ENCODE data around the gene EZH1. TPM values are rescaled to one million over a fixed set of nuclear protein-coding genes. Genes with fewer than 3 reads are reported as not detected.
A peak's percentile ranks its signal among the peaks of the same experiment; 100 is the strongest.
"Not testable (repeated sequence)": the region's sequence is repeated elsewhere in the genome, so short reads cannot be mapped to it uniquely, and the experiment has no call there.

EZH1 gene
- polyA plus RNA-seq, 1 experiment, result 26.3 TPM

DNA sequence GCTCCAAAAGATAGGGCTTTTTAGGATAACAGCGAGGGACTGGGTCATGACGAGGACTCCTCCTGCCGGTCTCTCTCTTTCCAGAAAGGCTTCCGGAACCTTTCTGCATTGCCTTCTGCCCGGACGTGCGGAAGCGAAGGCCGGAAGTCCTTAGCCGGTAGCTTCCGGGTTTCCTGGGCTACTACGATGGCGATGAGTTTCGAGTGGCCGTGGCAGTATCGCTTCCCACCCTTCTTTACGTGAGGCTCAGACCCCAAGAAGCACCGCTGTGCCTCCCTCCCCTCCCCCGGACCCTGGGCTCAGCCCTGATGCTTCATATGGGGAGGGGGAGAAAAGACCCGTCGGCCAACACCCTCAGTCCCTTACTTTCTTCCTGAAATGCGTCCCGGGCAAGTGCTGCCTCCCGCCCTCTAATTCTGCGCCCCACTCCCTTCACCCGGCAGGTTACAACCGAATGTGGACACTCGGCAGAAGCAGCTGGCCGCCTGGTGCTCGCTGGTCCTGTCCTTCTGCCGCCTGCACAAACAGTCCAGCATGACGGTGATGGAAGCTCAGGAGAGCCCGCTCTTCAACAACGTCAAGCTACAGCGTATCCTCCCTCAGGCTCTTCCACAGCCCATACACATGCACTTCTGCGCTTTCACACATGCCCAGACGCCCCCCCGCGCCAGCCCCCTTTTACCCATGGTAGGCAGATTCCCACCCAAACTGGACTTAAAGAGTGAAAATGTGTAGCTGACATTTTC is 28.6 kb upstream of the EZH1 start, which contains the start of gene VPS25:
VPS25 (plus strand) TSS at position 160 of the 746 bp plus-strand sequence; CDS start at position 187, 27 bp downstream.
- POLR2A ChIA-PET, result interaction anchor here (0.5 to 1.5 kb wide), 12 partner anchors 10 to 195 kb away, joined by 3 to 7 read pairs (median 4); partner anchors contain the start of genes BECN1, CNTD1 and RAMP2
- Histone ChIP-seq H3K27me3 (ENCODE audit: control insufficient read depth, insufficient read depth, low read length) (no peaks in the 10 kb centered on the region), H3K27ac (ENCODE audit: low read depth, low read length) (peak within 1 kb of the TSS; percentile 85), H3K4me3 (ENCODE audit: low read depth, low read length) (peak within 1 kb of the TSS; percentile 97), H3K9me3 (ENCODE audit: control insufficient read depth, insufficient read depth, low read length) (no peaks in the 10 kb centered on the region)
- TF ChIP-seq, protein P1, sequence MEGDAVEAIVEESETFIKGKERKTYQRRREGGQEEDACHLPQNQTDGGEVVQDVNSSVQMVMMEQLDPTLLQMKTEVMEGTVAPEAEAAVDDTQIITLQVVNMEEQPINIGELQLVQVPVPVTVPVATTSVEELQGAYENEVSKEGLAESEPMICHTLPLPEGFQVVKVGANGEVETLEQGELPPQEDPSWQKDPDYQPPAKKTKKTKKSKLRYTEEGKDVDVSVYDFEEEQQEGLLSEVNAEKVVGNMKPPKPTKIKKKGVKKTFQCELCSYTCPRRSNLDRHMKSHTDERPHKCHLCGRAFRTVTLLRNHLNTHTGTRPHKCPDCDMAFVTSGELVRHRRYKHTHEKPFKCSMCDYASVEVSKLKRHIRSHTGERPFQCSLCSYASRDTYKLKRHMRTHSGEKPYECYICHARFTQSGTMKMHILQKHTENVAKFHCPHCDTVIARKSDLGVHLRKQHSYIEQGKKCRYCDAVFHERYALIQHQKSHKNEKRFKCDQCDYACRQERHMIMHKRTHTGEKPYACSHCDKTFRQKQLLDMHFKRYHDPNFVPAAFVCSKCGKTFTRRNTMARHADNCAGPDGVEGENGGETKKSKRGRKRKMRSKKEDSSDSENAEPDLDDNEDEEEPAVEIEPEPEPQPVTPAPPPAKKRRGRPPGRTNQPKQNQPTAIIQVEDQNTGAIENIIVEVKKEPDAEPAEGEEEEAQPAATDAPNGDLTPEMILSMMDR (IDR thresholded peaks at IDR 0.05; ENCODE audit: low read depth, low read length), result peak; percentile 30
- CTCF ChIA-PET, result interaction anchor here (1.4 to 3.3 kb wide), 5 partner anchors 10 to 195 kb away, joined by 3 to 39 read pairs (median 5); partner anchors contain the start of gene BECN1
- DNase-seq (ENCODE audit: low read depth, low spot score), result peak; percentile 55

DNA sequence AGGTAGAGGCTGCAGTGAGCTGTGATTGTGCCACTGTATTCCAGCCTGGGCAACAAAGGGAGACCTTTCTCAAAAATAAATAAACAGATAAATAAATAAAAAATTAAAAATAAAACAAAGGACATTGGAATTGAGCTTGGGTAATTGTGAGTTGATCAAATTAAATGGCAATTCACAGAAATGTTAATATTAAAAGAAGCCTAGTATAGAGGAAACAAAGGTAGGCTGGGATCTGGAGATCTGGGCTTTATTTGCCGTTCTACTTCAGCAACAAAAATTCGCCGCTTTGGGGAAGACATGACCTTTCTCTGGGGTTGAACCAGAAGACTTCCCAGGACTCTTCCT is 28.1 kb upstream of the EZH1 start:
- CTCF ChIA-PET, result interaction anchor here (1.4 to 3.3 kb wide), 4 partner anchors 9 to 51 kb away, joined by 3 to 39 read pairs (median 10); partner anchors contain the start of gene BECN1
- no peaks in the 10 kb centered on the region for H3K9me3 ChIP-seq (ENCODE audit: control insufficient read depth, insufficient read depth, low read length)
- TF ChIP-seq, protein P1 (IDR thresholded peaks at IDR 0.05; ENCODE audit: low read depth, low read length), result no peak
- H3K27ac ChIP-seq (ENCODE audit: low read depth, low read length), result peak overlapping the region; percentile 70
- no peaks in the 10 kb centered on the region for H3K27me3 ChIP-seq (ENCODE audit: control insufficient read depth, insufficient read depth, low read length)
- POLR2A ChIA-PET, result interaction anchor here (0.5 to 1.5 kb wide), 10 partner anchors 9 to 195 kb away, joined by 3 to 7 read pairs (median 3); partner anchors contain the start of genes BECN1, CNTD1 and RAMP2
- peak overlapping the region; percentile 97 for H3K4me3 ChIP-seq (ENCODE audit: low read depth, low read length)
- no peak for DNase-seq (ENCODE audit: low read depth, low spot score)

DNA sequence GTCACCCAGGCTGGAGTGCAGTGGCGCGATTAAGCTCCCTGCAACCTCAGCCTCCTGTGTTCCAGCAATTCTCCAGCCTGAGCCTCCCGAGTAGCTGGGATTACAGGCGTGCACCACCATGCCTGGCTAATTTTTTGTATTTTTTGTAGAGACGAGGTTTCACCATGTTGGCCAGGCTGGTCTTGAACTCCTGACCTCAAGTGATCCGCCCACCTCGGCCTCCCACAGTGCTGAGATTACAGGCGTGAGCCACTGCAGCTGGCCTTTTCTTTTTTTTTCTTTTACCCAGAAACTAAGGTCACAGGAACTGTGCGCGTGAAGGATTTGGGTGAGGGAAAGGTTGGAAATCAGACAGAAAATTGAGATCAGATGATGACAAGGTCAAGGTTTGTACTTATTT is 25.1 kb upstream of the EZH1 start:
- not testable (repeated sequence) for DNase-seq (ENCODE audit: low read depth, low spot score); H3K27ac ChIP-seq (ENCODE audit: low read depth, low read length); H3K4me3 ChIP-seq (ENCODE audit: low read depth, low read length); H3K27me3 ChIP-seq (ENCODE audit: control insufficient read depth, insufficient read depth, low read length); H3K9me3 ChIP-seq (ENCODE audit: control insufficient read depth, insufficient read depth, low read length)
- CTCF ChIA-PET, result interaction anchor here (1.4 kb wide), 1 partner anchor 9 kb away, joined by 3 read pairs; the partner anchor contains the start of gene RAMP2
- POLR2A ChIA-PET, result interaction anchor here (0.8 kb wide), 1 partner anchor 10 kb away, joined by 5 read pairs; the partner anchor contains the start of gene WNK4

DNA sequence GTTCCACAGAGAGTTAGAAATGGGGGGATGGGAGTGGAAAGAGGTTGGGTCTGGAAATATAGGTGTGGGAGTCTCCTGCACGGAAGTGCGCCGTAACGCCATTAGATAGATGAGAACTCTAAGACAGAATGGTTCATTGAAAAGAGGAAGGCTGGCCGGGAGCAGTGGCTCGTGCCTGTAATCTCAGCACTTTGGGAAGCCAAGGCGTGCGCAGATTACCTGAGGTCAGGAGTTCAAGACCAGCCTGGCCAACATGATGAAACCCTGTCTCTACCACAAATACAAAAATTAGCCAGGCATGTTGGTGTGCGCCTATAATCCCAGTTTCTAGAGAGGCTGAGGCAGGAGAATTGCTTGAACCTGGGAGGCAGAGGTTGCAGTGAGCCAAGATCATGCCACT is 23.2 kb upstream of the EZH1 start:
- H3K27me3 ChIP-seq (ENCODE audit: control insufficient read depth, insufficient read depth, low read length); H3K9me3 ChIP-seq (ENCODE audit: control insufficient read depth, insufficient read depth, low read length); H3K27ac ChIP-seq (ENCODE audit: low read depth, low read length); CTCF ChIA-PET; DNase-seq (ENCODE audit: low read depth, low spot score); H3K4me3 ChIP-seq (ENCODE audit: low read depth, low read length); POLR2A ChIA-PET: not testable (repeated sequence)

DNA sequence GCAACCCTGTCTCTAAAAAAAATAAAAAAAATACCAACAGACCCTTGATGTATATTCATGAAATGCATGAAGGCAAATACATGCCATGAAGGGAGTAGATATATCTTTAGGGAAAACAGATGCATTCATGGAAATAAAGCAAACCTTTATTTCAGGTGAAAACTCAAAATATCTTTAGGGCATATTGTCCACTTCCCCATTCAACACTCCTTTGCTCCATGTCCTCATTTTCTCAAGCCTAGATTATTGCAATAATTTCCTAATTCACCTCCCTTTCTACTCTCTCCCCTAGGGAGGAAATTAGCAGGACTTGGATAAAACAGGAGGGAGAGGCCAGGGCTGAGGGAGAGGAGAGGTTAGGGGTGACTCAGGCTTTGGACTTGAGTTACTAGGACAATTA is 22.7 kb upstream of the EZH1 start:
- Histone ChIP-seq H3K4me3 (ENCODE audit: low read depth, low read length) (no peak overlapping the region), H3K27ac (ENCODE audit: low read depth, low read length) (no peak overlapping the region), H3K27me3 (ENCODE audit: control insufficient read depth, insufficient read depth, low read length) (peaks cover 3% of the 10 kb centered on the region), H3K9me3 (ENCODE audit: control insufficient read depth, insufficient read depth, low read length) (no peaks in the 10 kb centered on the region)
- CTCF ChIA-PET, result no interaction called here
- no peak for DNase-seq (ENCODE audit: low read depth, low spot score)
- POLR2A ChIA-PET, result no interaction called here
- TF ChIP-seq, protein P1 (IDR thresholded peaks at IDR 0.05; ENCODE audit: low read depth, low read length), result no peak

DNA sequence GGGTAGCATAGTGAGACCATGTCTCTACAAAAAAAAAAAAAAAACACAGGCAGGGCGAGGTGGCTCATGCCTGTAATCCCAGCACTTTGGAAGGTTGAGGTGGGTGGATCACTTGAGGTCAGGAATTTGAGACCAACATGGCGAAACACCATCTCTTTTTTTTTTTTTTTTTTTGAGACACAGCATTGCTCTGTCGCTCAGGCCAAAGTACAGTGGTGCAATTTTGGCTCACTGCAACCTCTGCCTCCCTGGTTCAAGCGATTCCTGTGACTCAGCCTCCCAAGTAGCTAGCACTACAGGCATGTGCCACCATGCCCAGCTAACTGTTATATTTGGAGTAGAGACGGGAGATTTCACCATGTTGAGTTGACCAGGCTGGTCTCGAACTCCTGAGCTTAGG is 21.3 kb upstream of the EZH1 start:
- DNase-seq (ENCODE audit: low read depth, low spot score), result no peak
- TF ChIP-seq, protein P1 (IDR thresholded peaks at IDR 0.05; ENCODE audit: low read depth, low read length), result no peak
- Histone ChIP-seq H3K27ac (ENCODE audit: low read depth, low read length) (no peak overlapping the region), H3K27me3 (ENCODE audit: control insufficient read depth, insufficient read depth, low read length) (peaks cover 10% of the 10 kb centered on the region), H3K9me3 (ENCODE audit: control insufficient read depth, insufficient read depth, low read length) (no peaks in the 10 kb centered on the region), H3K4me3 (ENCODE audit: low read depth, low read length) (no peak overlapping the region)
- CTCF ChIA-PET, result no interaction called here
- POLR2A ChIA-PET, result no interaction called here

All from AG04450 (cell line).